Inferior parietal cortex (tissue), 1 donor: ENCODE data around the gene DIS3L2.
A peak's percentile ranks its signal among the peaks of the same experiment; 100 is the strongest.
"Not testable (repeated sequence)": the region's sequence is repeated elsewhere in the genome, so short reads cannot be mapped to it uniquely, and the experiment has no call there.

Experiments used
- DNase-seq: peaks from one replicate; pipeline ENCODE4 v3.0.0-alpha.2; 2016; ENCODE audit errors: extremely low spot score

DIS3L2 gene

DNA sequence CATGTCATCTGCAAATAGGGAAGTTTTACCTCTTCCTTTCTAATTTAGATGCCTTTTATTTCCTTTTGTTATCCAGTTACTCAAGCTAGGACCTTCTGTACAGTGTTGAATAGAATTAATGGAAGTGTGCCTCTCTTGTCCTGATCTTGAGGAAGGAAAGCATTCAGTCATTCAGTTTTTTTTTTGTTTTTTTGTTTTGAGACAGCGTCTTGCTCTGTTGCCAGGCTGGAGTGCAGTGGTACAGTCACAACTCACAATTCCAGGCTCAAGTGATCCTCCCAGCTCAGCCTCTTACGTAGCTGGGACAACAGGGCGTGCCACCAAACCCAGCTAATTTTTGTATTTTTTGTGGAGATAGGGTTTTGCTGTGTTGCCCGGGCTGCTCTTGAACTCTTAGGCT lies 213.1 kb downstream of the DIS3L2 start:
- no peak for DNase-seq

DNA sequence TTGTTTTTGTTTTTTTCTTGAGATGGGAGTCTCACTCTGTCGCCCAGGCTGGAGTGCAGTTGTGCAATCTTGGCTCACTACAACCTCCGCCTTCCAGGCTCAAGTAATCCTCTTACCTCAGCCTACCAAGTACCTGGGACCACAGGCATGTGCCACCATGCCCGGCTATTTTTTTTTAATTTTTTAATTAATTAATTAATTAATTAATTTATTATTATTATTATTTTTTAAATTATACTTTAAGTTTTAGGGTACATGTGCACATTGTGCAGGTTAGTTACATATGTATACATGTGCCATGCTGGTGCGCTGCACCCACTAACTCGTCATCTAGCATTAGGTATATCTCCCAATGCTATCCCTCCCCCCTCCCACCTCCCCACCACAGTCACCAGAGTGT lies 215.1 kb downstream of the DIS3L2 start:
- DNase-seq = not testable (repeated sequence)

DNA sequence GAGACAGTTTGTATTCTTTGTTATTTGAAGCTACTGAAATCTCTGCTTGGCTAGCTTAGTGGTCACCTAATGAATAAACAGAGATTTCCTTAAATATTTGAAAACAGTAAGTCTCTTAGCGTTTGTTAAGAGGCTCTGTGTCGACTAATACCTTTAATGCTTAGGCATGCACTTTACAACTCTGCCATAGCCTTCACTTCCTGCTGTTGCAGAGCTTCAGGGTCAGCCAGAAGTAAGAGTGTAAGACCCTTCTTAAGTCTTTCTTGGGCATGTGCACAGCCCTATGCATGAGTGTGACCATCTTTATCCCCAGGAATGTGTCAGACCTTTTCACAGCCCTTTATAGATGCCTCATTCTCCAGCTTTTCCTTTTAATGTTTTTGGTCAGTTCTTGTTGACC lies 221.8 kb downstream of the DIS3L2 start:
- DNase-seq = no peak

DNA sequence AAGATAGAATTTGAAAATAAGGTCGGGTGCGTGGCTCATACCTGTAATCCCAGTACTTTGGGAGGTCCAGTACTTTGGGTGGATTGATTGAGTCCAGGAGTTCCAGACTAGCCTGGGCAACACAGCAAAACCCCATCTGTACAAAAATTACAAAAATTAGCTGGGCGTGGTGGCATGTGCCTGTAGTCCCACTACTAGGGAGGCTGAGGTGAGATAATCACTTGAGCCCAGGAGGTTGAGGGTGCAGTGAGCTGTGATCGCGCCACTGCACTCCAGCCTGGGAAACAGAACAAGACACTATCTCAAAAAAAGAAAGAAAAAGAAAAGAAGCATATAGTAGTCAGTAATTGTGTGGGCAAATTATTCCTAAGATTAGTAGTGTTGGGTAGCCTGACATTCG lies 222.8 kb downstream of the DIS3L2 start:
- no peak for DNase-seq

DNA sequence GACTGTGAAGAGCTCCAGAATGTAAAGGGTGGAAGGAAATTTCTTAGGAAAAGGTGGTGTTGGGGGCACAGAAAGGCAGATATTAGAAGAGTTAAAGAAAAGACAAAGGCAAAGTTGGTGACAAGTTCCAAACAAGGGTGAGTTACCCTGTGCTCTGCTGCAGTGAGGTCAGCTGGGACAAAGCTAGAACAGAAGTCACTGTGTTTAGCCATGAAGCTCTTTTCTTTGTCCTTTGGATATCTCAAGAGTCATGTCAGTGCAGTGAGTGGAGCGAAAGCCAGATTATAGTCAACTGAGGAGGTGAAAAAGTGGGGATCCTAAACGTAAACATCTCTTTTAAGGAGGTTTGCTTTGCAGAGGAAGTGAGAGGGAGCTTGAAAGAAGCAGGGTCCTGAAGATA lies 229.3 kb downstream of the DIS3L2 start:
- no peak for DNase-seq

DNA sequence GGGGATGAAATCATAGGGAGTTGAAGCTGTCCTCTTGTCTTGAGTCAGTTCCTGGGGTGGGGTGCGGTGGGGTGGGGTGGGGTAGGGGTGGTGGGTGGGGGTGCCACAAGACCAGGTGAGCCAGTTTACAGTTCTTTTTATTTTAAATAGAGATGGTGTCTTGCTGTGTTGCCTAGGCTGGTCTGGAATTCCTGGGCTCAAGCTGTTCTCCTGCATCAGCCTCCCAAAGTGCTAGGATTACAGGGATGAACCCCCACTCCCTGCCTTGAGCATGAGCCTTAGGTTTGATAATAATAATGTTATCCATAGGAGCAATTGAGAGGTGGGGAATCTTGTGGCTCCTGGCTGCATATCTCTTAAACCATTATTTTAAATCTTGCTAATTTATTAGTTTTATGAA lies 234.0 kb downstream of the DIS3L2 start:
- DNase-seq = no peak

DNA sequence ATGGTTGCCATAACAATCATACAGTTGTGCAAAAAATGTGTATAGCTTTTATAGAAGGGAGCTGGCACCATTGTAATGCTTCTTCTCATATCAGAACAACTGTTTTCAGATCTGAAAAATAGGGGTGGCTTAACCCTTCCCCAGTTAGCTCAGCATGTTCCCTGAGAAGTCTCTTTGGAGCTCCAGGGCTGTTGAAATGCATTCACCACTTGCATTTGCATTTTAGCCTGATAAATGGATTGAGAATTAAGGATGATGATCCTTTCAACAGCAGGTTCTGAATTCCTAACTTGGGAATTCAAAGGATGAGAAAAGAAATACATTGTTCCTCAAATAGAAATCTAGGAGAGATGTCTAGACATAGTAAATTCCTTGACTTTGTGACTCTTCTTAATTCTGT lies 235.3 kb downstream of the DIS3L2 start:
- DNase-seq = no peak

DNA sequence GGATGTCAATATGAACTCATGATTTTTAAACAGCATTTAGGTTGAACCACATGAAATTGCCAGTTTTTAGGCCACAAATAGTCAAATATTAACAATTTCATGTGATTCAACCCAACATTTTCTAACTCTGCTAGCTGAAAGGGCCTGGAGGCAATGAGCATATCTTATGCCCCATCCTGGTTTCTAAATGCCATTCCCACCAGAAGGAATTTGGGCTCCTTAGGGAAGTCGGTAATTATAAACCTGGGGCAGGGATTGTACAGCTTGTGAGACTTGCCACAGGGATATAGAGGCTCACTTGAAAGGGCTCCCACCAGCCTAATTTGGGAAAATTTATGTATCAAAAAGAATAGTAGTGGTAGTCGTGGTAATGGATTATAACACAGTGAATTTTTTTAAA lies 238.7 kb downstream of the DIS3L2 start:
- DNase-seq = no peak

DNA sequence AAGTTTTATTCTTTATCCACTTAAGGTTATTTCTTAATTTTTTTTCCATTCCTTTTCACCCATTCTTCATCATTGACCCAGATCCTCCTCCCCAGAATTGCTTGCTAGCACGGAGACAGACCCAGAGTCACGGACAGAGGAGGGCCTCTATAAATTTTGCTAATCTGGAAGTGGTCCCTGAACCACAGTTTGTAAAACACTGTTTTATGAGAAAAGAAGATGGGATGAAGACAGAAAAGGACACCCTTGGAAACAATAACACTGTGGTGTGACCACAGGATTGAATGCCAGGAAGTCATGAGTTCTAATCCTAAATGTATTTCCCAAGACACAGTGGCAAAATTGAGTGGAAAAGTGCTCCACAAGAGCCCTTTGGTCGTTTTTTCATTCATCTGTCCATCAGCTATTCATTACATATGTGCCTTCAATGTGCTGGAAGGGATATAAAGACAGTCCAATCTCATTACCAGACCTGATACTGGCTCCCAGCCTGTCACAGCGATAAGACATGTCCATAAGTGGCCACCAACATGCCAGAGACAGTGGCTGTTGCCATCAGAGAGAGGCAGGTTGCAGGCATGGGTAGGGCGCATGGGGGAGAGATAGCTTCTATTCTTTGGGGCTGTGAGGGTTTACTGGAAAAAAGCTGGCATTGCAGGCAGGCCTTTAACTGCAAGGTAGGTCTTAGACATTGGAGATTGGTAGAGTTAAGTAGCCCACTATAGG lies 241.8 kb downstream of the DIS3L2 start:
- no peak for DNase-seq

DNA sequence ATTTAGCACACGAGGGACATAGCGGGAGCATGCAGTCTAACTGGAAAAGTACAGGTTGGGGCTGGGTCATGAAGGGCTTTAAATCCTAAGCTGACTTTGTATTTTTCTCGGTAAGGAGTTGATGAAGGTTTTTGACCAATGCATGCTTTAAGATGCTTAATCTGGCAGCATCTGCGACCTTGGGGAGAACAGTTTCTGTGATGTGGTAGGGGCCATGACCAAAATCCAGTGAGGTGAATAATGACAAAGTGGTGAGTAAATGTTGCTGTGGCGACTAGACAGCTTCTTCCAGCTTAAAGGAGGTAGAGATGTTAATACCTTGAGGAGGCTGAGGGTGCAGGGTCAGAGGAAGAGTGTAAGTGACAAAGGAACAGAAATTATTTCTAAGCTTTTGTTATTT lies 242.4 kb downstream of the DIS3L2 start:
- DNase-seq = no peak

DNA sequence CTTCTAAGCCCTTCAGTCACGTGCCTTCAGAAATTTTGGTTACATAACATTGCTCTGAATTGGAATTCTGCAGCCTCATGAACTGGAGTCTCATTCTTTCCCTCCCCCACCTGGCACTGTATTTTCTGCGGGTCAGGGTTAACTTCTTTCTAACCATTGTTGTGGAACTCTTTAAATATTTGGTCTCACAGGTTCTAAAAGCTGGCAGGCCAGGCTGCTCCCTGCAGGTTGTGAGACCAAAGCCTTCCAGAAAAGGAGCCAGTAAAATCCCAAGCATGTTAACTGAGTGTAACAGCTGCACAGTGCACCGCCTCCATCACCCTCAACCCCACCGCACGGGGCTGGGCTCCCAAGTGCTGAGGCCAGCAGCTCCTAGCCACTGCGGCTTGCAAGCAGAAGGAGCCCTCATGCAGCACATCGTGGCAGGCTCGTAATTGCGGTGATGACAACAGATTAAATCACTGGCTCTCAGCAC lies 243.0 kb downstream of the DIS3L2 start:
- peak; percentile 17 for DNase-seq

DNA sequence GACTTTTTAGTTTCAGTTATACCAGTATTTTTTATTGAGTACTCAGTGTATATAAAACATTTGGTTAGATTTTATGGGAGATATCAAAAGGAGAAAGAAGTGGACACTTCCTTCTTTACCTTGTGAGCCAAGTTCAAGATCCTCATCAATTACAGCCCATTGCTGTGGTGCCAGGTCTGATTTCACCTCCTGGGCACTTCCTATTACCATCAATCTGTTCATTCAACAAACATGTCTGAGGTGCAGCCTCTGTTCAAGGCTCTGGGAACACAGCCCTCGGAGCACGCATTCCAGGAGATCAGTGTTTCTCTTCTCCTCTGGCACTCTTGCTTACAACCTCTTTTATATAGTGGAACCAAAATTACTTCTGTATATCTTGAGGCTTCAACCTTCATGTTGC lies 245.7 kb downstream of the DIS3L2 start:
- no peak for DNase-seq

DNA sequence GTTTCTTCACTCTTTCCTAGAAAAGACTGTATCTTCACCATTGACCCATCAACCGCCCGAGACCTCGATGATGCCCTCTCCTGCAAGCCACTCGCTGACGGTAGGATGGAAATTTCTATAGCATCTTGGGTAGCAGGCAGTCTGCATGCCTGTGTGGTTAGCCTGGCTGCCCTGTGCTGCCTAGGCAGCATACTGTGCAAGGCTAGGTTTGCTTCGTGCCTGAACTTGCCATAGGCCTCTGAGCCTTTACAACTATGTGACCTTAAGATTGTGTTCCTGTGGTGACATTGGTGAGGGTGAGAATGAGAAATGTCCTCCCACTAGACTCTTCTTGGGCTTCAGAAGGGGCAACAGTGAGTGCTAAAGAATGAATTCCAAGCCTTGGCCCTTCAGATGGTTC lies 248.8 kb downstream of the DIS3L2 start:
- no peak for DNase-seq

DNA sequence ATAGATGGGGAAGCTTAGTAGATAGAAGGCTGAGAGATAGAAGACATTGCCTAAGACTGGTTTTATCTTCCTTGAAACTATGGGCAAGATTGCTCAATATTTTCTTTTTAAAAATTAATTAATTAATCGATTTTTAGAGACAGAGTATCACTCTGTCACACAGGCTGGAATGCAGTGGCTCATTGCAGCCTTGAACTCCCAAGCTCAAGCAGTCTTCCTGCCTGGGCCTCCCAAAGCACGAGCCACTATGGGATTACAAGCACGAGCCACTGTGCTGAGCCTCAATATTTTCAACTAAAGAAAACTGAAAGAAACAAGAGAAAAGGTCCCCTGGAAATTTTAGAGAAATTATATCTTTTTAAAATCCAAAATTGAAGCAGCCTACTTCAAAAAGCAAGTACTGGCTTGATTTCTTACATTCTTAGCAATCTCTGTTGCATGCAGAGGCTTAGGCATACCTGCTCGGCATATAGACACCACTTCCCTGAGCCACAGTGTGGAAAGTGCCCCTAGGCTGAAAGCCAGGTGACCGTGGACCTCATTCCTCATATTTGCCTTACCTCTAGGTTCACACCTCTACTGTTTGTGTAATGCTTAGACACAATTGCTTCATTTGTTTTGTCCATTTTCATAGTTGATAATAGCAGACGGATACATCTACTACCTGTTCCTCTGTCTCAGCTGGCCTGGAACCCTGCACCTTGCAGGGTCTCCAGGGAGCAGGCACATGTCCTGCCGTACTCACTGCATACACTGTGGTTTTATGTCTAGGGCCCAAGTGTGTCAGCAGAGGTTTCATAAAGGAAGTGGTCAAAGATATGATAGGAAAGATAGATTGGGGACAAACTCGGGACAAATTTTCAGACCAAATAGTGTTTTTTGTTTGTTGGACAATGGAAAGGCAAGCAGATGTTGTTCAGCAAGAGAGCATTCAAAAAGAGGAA lies 250.5 kb downstream of the DIS3L2 start:
- no peak for DNase-seq

DNA sequence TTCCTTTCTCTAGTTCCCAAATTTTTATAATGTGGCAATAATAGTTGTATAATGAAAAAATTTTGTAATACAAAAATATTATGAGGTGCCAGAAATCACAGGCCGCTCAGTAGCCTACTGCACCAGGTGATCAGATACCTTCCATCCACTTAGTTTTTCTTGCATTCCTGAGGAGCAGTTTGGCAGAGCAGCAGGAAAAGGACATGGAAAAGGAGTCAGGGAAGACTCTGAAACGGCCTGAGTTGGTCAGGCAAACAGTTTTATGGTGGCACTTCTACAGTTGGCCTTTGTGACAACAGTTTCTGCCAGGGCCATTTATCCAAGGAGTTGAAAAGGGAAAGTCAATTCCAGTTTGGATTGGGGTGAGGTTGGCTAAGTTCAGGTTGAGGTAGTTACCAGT lies 251.7 kb downstream of the DIS3L2 start:
- DNase-seq = no peak

DNA sequence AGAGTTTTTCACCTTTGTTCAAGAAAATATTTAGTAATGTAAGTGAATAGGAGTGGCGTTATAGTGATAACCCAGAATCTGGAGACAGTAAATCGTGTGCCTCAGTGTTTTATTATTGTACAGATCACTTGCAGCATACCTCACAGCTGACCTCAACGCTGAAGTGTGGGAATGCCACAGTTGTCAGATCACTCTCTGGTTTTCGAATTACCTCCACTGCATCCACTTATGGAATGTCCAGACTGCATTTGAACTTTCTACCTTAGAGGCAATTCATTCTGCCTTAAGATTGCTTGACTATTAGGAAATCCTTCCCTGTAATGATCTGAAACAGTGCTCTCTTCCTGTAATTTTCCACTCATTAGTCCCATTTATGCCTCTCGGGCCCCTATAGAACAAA lies 252.5 kb downstream of the DIS3L2 start:
- no peak for DNase-seq

DNA sequence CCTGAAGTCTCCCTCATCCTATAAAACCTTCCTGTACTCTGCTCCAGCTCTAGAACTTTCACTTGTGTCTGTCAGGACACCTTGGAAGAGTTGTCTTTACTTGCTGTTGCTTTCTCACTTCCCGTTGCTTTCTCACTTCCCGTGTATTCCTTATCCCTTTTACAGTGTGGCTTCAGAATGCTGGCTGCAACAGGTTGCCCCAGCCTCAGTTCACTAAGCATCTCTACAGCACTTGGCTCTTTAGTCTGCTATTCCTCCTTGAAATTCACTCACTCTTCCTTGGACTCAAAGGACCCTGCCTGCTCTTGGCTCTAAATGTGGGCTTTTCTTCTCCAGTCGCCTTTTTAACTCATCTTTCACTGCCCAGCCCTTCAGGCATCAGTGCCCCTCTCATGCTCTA lies 254.5 kb downstream of the DIS3L2 start:
- no peak for DNase-seq

DNA sequence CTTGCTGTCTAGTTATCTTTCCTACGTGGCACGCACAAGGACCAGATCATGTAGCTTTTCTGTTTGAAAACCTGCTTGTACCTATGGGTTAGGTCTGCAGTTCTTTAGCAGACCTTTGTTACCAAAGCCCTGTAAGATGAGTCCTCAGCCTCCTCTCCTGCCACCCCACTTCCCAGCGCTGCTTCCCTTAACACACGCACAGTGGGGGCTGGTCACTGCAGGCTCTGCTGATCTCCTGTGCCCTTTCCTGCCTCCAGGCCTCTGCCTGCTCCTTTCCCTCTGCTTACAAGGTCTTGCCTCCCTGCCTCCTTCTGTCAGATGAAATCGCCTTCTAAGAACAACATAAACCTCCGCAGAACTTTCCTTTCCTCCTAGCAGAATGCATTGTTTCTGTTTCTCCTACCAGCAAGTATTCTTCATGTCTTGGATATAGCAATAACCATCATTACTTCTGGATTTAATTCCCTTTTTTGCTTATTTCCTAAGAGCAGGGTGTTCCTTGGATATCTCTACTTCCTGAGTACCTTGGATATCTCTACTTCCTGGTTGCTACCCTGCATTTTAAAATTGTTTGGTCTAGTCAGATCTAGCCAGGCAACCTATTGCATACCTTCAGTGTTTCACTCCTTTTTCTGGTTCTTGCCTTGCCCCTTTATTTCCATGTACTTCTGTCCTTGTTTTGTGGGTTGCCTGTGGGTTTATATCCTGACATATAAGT lies 257.4 kb downstream of the DIS3L2 start:
- DNase-seq = no peak

DNA sequence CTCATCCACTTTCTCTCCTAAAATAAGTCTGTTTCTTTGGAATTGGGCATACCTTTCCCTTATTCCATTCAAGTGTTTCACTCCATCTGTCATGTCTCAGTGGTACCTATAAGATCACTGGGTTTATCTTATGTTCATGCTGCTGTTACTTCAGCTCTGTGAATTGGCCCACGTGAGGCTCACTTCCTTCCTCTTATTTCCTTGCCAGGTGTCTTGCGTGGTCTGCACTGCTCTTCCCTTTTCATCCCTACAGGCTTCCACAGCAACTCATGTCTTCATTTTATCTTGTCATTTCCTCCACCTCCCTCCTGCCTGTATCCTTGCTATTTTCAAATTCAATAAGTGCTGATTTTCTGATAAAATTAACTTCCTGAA lies 258.0 kb downstream of the DIS3L2 start:
- DNase-seq = no peak

DNA sequence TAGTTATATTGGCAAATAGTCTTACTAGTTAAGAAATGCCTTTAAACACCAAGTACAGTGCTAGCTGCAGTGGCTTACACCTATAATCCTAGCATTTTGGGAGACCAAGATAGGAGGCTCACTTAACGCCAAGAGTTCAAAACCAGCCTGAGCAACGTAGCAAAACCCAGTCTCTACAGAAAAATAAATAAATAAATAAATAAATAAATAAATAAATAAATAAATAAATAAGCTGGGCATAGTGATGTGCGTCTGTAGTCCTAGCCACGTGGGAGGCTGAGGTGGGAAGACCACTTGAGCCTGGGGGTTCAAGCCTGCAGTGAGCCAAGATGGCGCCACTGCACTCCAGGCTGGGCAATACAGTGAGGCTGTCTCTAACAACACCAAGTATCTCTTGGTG lies 258.4 kb downstream of the DIS3L2 start:
- DNase-seq = no peak

DNA sequence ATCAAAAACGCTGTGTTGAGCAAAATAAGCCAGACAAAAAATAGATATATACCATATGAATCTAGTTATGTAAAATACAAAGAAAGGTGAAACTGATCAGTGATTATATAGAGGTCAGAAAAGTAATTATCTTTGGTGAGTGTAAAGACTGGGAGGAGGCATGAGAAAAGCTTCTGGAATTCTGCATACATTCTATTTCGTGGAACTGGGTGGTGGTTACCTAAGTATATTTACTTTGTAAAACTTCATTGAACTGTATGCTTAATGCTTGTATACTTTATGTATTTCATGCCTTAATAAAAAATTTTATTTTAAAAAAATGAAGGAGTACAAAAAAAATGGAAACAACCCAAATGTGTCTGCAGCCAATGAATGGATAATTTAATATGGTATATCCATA lies 263.9 kb downstream of the DIS3L2 start:
- DNase-seq = no peak

DNA sequence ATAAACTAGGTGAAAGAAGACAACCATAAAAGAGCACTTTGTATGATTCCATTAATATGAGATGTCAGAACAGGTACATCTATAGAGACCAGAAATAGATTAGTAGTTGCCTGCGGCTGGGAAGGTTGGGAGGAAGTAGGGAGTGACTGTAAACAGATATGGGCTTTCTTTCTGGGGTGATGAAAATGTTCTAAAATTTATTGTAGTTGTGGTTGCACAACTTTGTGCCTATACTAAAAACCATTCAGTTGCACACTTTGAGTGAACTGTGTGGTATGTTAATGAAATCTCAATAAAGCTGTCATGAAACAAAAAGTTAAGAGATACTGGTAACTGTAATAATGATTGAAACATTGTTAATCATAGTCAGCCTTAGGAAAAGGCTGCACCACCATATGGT lies 264.4 kb downstream of the DIS3L2 start:
- no peak for DNase-seq
